ENCODE measurements around the gene RNF182.

DNA sequence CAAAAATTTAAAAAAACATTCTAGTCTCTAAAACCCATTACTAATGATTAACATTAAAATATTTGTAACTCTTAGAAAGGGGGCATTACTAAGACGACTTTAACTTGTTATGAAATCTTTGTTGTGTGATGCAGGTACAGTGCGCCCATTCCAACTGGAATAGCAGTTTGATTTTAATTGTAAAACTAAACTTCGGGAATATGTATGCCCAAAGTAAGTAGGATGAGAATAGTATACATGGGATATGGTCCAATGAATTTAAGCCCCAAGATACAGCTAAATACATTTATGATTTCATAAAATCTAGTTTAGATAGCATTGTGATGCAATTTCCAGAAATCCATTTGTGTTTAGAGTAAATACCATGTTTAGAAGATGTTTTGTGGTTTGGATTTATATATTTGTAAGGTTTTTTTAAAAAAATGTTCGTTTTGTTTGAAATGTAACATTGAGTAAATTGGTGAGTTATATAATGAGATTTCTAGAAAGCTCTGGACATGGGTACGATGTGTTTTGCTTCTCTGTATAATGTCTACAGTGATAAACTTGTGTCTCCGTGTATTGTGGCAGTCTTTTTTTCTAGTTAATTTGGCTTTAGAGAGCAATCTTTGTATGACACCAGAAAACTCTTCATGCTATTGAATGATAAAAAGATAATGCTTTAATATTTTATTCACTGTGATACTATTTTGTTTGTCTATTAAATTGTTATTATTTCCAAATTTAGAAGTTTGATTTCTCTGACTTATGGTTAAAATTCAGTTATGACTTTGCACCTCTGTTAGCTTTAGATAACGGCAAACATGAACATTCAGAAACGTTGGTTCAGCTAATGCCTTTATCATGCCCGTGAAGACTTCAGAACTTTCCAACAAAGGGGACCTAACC, 54.8 kb downstream of the RNF182 start:
- TF ChIP-seq, protein P1, sequence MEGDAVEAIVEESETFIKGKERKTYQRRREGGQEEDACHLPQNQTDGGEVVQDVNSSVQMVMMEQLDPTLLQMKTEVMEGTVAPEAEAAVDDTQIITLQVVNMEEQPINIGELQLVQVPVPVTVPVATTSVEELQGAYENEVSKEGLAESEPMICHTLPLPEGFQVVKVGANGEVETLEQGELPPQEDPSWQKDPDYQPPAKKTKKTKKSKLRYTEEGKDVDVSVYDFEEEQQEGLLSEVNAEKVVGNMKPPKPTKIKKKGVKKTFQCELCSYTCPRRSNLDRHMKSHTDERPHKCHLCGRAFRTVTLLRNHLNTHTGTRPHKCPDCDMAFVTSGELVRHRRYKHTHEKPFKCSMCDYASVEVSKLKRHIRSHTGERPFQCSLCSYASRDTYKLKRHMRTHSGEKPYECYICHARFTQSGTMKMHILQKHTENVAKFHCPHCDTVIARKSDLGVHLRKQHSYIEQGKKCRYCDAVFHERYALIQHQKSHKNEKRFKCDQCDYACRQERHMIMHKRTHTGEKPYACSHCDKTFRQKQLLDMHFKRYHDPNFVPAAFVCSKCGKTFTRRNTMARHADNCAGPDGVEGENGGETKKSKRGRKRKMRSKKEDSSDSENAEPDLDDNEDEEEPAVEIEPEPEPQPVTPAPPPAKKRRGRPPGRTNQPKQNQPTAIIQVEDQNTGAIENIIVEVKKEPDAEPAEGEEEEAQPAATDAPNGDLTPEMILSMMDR (conservative IDR thresholded peaks at IDR 0.05 in 1 of 2, IDR thresholded peaks at IDR 0.05 in 1 of 2; ENCODE audit: low read depth in 1 of 2, low read length in 2 of 2), result no peak
- TF ChIP-seq EZH2 (IDR thresholded peaks at IDR 0.05; ENCODE audit: low read length, missing control alignments), result no peak
